ENCODE results near the gene ABLIM1. TPM values are rescaled to one million over a fixed set of nuclear protein-coding genes. Genes with fewer than 3 reads are reported as not detected.

Gene ABLIM1
- total RNA-seq, 1 donor from 2014 or later: 39.8 TPM

- Mint-ChIP-seq H3K27ac (no peak overlapping the region), H3K4me3 (no peak overlapping the region), H3K36me3 (no peaks in the 10 kb centered on the region), H3K9me3 (no peaks in the 10 kb centered on the region), H3K27me3 (ENCODE audit: insufficient read depth, low read depth) (no peaks in the 10 kb centered on the region), H3K4me1 (peaks cover 9% of the 10 kb centered on the region)
- no peak for TF ChIP-seq EZH2phosphoT487 (IDR thresholded peaks at IDR 0.05)
- peak; percentile 86 for TF ChIP-seq CTCF (IDR thresholded peaks at IDR 0.05)
- TF ChIP-seq EZH2 (IDR thresholded peaks at IDR 0.05): no peak
- Histone ChIP-seq H3K9ac (no peak overlapping the region), H3K4me1 (no peaks in the 10 kb centered on the region), H3F3A (ENCODE audit: low read depth) (no peaks in the 10 kb centered on the region), H3K27me3 (no peaks in the 10 kb centered on the region), H3K4me2 (no peak overlapping the region), H2AFZ (replicated peaks) (peak overlapping the region; percentile 63), H3K9me3 (ENCODE audit: low read depth) (no peaks in the 10 kb centered on the region), H3K79me2 (ENCODE audit: low read depth) (no peaks in the 10 kb centered on the region), H4K20me1 (ENCODE audit: low read depth) (no peaks in the 10 kb centered on the region), H3K4me3 (no peak overlapping the region), H3K36me3 (no peaks in the 10 kb centered on the region), H3K27ac (no peak overlapping the region)
- DNase-seq (ENCODE audit: low spot score): peak; percentile 71
These were observed 36.7 kb upstream of the ABLIM1 start for GRCh38 chr10:114694752-114695151.

- Histone ChIP-seq H3K27me3 (no peaks in the 10 kb centered on the region), H3K9me3 (ENCODE audit: low read depth) (no peaks in the 10 kb centered on the region), H3K4me1 (no peaks in the 10 kb centered on the region), H4K20me1 (ENCODE audit: low read depth) (no peaks in the 10 kb centered on the region), H3K4me3 (no peak overlapping the region), H3K79me2 (ENCODE audit: low read depth) (no peaks in the 10 kb centered on the region), H3K9ac (no peak overlapping the region), H3K36me3 (no peaks in the 10 kb centered on the region), H2AFZ (replicated peaks) (no peak overlapping the region), H3K27ac (no peak overlapping the region), H3K4me2 (no peak overlapping the region), H3F3A (ENCODE audit: low read depth) (no peaks in the 10 kb centered on the region)
- TF ChIP-seq EZH2phosphoT487 (IDR thresholded peaks at IDR 0.05): no peak
- TF ChIP-seq CTCF (IDR thresholded peaks at IDR 0.05): no peak
- no peak for TF ChIP-seq EZH2 (IDR thresholded peaks at IDR 0.05)
- H3K4me3 Mint-ChIP-seq: no peak overlapping the region
- H3K9me3 Mint-ChIP-seq: no peaks in the 10 kb centered on the region
- no peaks in the 10 kb centered on the region for H3K27me3 Mint-ChIP-seq (ENCODE audit: insufficient read depth, low read depth)
- DNase-seq (ENCODE audit: low spot score): no peak
- H3K4me1 Mint-ChIP-seq: peaks cover 9% of the 10 kb centered on the region
- no peak overlapping the region for H3K27ac Mint-ChIP-seq
- H3K36me3 Mint-ChIP-seq: no peaks in the 10 kb centered on the region
These were observed 36.0 kb upstream of the ABLIM1 start for GRCh38 chr10:114694062-114694461.

- no peaks in the 10 kb centered on the region for H4K20me1 ChIP-seq (ENCODE audit: low read depth)
- no peak overlapping the region for H3K4me2 ChIP-seq
- no peaks in the 10 kb centered on the region for H3K9me3 ChIP-seq (ENCODE audit: low read depth)
- H3K4me3 Mint-ChIP-seq: no peak overlapping the region
- no peaks in the 10 kb centered on the region for H3K27me3 Mint-ChIP-seq (ENCODE audit: insufficient read depth, low read depth)
- no peaks in the 10 kb centered on the region for H3K4me1 ChIP-seq
- H3K27me3 ChIP-seq: no peaks in the 10 kb centered on the region
- no peak overlapping the region for H2AFZ ChIP-seq (replicated peaks)
- no peaks in the 10 kb centered on the region for H3K79me2 ChIP-seq (ENCODE audit: low read depth)
- no peak overlapping the region for H3K27ac Mint-ChIP-seq
- no peaks in the 10 kb centered on the region for H3K36me3 ChIP-seq
- peaks cover 9% of the 10 kb centered on the region for H3K4me1 Mint-ChIP-seq
- H3K4me3 ChIP-seq: no peak overlapping the region
- H3K9me3 Mint-ChIP-seq: no peaks in the 10 kb centered on the region
- no peak overlapping the region for H3K27ac ChIP-seq
- no peak overlapping the region for H3K9ac ChIP-seq
- DNase-seq (ENCODE audit: low spot score): no peak
- TF ChIP-seq EZH2 (IDR thresholded peaks at IDR 0.05) (no peak), EZH2phosphoT487 (IDR thresholded peaks at IDR 0.05) (no peak), CTCF (IDR thresholded peaks at IDR 0.05) (no peak)
- no peaks in the 10 kb centered on the region for H3F3A ChIP-seq (ENCODE audit: low read depth)
- H3K36me3 Mint-ChIP-seq: no peaks in the 10 kb centered on the region
These were observed 33.4 kb upstream of the ABLIM1 start for GRCh38 chr10:114691442-114691941.

Measured in neural progenitor cell (in vitro differentiated cells).